ENCODE results near the gene PHTF2.
"Not testable (repeated sequence)": the region's sequence is repeated elsewhere in the genome, so short reads cannot be mapped to it uniquely, and the experiment has no call there.

Gene PHTF2

DNA sequence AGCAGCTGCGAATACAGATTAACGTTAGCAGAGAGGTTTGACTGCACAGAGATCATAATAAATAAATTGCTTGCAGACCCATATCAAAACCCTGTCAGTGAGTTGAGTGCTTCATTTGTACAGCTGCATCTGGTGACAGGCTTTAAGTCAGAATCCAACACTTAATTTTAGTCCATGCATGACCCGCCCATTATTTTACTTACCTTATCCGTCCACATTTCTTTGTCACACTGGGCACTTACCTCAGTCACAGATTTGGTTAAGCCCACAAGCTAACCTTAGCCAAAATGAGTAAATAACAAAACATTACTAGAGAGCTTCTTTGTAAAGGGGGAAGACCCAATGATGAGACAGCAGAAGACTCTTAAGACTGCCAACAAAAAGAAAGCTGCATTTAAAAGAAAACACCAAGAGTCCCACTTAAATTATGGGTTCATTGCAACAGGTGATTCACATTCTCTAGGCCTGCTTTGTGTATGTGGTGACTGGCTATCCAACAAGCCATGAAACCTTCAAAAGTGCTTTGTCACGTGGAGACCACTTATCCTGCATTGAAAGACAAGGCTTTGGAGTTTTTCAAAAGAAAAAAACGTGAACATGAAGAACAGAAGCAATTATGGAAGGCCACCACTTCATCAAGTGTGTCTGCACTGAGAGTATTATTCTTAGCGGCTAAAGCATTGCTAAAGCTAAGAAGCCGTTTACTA is 32.2 kb downstream of the PHTF2 start:
- DNase-seq (ENCODE audit: low spot score) = no peak

DNA sequence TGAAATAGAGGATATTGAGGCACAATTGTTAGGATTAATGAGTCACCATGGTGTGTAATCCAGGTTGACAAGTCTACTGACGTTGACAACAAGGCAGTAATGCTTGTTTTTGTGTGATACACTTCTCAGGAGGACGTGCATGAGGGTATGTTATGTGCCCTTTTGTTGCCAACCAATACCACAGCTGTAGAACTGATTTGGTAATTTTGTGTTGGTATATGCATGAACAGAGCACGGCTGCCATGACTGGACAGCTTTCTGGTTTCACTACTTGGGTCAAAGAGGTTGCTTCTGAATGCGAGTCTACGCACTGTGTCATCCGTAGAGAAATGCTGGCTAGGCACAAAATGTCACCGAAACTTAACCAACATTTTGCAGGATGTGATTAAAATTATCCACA is 32.9 kb downstream of the PHTF2 start:
- no peak for DNase-seq (ENCODE audit: low spot score)

DNA sequence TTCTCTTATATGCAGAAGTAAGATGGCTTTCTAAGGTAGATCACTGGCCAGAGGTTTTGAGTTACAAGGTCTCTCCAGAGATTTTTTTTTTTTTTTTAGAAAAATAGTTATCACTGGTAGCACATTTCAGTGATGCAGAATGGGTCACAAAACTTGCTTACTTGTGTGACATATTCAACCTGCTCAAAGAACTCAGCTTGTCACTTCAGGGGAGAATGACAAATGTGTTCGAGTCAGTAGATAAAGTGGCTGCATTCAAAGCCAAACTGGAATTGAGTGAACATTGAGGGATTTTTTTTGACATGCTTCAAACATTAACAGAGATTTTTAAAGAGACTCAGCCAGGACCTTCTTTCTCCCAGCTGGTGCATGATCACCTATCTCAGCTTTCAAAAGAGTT is 33.4 kb downstream of the PHTF2 start:
- no peak for DNase-seq (ENCODE audit: low spot score)

DNA sequence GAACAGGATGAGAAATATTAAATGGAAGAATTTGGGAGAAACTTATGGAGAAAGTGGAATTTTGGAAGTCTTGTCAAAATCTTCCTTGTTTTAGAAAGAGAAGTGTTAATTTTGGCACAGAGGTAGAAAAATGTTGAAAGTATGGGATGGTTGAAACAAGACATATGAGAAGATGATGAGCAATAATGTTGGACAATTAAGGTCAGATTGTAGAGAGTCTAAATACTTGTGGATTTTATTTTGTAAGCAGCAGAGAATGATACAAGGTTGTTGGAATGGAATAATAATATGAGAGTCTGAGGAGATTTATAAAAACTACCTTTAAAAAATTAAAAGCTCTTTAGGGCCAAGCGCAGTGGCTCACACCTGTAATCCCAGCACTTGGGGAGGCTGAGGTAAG is 34.6 kb downstream of the PHTF2 start:
- no peak for DNase-seq (ENCODE audit: low spot score)

DNA sequence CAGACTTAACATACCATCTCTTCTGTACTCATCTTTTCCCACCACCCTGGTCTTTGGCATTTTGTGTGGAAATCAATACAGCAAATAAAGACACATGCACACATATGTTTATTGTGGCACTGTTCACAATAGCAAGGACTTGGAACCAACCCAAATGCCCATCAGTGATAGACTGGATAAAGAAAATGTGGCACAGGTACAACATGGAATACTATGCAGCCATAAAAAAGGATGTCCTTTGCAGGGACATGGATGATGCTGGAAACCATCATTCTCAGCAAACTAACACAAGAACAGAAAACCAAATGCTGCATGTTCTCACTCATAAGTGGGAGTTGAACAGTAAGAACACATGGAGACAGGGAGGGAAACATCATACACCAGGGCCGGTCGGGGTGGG is 37.9 kb downstream of the PHTF2 start:
- not testable (repeated sequence) for DNase-seq (ENCODE audit: low spot score)

DNA sequence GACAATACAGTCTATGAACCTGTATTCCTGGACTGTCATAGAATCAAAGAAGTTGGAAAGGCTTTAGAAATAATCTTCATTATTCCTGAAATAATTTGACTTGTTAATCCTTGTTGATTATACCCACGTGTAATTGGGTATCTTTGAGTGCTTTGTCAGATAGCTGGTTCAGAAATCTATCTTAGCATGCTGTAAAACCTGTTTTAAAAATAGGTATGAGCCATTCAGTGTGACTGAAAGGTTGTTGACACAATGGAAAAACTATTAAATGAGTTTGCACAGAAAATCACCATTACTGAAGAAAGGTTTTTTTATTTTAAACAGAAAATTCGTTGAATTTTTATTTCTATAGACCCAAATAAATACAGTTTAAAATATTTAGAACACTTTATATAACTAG is 38.7 kb downstream of the PHTF2 start:
- no peak for DNase-seq (ENCODE audit: low spot score)

DNA sequence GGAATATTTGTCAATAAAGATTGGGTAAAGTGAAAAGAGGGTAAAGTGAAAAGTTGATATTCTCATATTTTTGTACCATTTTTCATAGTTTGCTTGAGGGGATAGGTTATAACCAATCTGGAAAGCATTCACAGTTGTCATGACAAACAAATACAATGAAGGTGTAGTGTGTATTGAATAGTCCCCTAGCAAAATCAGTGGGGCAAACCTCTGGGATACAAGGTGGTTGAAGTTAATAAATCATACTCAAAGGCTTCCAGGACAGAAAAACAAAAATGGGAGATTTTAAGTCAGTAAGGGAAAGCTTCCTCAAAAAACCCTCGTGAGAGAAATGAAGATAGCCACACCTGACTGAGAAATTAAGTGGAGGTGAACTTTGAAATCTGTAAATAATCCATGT is 39.4 kb downstream of the PHTF2 start:
- DNase-seq (ENCODE audit: low spot score) = no peak

DNA sequence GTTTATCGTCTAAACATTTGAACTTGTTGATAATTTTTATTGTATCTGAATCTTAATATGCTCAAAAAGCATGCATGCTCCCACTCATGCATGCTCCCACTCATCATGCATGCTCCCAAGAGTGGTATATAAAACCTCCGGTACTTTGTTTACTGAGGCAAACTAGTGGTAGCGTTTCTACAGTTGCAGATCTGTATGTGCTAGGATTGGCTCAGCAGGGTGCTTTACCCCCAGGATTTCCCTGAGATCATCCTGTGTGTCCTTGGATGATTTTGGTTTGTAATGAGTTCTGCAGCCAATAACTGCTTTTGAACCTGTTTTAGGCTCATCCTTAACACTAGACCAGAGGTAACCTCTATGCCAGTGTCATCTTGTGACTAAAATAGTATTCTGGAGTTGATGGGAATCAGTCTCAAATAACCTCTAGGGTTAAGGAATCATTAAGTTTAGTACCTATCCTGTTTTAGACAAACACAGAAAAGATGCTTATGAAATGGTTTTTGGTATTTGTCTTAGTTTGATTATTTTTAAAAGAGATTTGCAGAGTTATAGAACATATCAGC is 40.4 kb downstream of the PHTF2 start:
- DNase-seq (ENCODE audit: low spot score) = no peak

DNA sequence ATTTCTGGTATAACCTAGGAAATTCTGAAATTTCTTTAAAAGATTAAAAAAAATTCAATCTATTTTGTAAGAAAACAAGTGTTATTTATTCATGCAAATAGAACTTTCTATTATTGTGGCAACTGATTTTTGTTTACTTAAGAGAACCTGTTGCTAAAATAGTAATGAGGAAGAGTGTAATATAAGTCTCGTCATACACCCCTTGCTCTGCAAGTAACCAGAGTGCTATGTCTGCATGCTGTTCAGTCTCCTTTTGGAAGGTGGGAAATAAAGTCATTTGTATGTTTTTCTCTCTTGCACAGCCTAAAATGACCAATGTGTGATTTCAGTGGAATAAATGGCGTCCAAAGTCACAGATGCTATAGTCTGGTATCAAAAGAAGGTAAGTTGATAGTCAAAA is 41.3 kb downstream of the PHTF2 start:
- DNase-seq (ENCODE audit: low spot score) = peak; percentile 14

DNA sequence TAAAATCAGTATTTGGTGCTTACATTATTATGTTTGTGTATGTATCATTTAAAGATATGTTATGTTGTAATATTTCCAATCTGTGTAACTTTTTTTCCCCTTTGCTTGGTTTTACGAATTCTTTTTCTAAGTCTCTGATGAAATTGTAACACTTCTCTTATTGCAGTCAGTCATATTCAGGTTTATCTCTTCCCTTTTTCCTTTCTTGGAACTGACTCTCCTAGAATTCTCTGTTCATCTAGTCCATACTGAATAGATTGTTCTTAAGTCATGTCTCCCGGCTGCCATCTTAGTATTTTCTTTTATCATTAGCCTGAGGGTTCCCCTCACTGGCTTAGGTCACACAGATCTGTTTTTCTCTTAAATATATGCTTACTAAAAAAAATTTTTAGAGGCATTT is 44.6 kb downstream of the PHTF2 start:
- no peak for DNase-seq (ENCODE audit: low spot score)

DNA sequence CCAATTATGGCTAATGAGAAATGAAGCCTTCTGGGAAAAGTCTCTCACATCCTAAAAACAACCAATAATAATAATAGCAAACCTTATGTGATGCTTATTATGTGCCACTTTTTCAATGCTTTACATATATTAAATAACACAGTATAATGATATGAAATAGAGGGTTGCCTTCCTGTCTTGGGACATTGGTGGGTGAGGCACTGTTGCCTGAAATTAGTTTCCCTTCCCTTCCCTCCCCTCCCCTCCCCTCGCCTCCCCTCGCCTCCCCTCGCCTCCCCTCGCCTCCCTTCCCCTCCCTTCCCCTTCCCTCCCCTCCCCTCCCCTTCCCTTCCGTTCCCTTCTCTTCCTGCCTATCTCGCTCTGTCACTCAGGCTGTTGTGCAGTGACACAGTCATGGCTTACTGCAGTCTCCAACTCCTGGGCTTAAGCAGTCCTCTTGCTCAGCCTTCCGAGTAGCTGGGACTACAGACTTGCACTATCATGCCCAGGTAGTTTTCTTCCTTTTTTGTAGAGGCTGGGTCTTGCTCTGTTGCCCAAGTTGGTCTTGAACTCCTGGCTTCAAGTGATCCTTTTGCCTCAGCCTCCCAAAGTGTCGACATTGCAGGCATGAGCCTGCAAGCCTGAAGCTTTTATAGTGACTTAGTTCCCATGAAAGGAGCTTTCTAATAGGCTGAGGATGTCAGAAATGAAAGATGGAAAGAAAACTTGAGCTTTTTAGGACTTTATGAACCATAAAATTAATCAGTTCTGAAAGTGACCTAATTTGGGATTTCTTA is 47.9 kb downstream of the PHTF2 start:
- no peak for DNase-seq (ENCODE audit: low spot score)

DNA sequence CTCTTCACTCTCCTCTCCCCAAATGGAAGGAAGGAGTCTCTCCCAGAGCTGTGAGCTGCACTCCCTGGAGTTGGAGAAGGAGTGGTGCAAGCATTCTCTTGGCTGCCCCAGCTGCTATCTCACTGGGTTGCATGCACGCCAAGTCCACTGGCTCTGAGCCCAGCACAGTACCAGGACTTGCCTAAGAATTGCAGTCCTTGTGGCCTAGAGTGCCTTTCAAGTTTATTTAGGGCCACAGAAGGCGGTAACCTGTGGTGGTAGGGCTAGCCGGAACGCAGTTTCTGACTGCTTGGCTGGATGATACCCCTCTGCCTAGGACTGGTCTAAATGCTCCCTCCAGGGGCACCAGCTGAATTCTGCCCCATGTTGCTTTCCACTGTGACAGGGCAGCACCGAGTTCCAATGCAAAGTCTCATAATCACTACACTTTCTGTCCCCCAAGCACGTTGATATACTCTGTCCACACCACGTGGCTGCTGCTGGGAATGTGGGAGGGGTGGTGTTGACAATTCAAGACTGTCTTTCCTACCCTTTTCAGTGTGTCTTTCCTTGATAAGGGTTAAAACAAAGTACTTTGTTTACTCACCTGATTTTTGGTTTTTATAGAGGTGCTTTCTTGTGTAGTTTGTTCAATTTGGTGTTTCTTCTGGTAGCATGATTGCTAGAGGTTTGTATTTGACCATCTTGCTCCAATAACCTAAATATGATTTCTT is 57.0 kb downstream of the PHTF2 start:
- no peak for DNase-seq (ENCODE audit: low spot score)

DNA sequence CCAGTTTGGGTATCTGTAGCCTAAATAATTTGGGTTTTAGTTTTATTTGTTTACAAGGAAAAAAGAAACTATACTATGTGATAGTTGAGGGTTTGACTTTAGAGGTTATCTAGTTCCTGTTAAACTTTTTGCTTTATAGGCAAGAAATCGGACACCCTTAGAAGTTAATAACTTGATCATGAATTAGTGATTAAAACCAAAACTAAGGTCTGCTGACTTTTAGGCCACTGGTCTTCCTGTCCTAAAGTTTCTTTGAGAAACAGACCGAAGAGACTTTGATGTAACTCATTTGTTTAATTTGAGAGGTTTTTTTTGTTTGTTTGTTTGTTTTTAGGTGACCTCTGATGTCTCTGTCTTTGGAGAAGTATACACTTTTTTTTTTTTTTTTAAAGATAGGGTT is 59.7 kb downstream of the PHTF2 start:
- DNase-seq (ENCODE audit: low spot score) = no peak

DNA sequence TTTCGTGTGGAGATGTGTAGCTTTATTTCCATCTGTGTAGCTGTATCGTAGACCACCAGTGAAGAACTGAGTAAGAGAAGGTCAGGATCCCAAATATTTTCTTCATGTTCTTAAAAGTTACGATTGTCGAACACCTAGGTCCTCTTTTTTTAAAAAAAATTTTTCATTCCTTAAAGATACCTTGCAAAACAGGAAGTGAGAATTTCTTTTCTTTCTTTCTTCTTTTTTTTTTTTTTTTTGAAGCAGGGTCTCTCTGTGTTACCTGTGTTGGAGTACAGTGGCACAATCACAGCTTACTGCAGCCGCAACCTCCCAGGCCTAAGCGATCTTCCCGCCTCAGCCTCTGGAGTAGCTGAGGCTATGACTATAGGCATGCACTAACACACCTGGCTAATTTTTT is 60.8 kb downstream of the PHTF2 start:
- DNase-seq (ENCODE audit: low spot score) = no peak

DNA sequence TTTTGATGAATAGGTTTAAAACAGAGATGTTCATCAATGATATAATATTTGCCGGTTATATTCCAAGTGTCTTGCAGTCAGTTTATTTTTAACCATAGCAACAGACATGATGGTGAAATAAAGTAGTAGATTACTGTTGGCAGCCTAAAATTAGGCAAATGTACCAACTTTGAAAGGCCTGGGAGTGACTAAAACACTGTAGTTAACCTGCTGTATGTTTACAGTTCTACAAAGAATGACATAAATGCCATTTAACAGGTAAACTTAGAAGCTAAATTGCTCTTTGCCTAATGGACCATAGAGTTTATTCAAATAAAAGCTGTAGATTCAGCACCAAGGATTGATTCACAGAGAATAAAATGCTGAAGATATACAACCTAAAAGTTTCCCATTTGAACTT is 64.1 kb downstream of the PHTF2 start:
- no peak for DNase-seq (ENCODE audit: low spot score)

DNA sequence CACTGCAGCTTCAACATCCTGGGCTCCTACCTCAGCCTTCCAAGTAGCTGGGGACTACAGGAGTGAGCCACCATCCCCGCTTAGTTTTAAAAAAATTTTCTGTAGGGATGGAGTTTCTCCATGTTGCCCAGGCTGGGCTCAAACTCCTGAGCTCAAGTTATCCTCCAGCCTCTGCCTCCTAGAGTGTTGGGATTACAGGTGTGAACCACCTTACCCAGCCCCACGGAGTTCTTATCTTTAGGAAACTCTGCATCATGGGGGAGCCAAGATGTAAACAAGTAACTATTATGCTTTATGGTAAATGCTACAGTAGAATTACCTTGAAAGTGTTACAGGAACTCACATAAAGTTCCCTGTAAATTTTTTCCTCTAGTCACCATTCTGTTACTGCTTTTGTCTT is 65.3 kb downstream of the PHTF2 start:
- no peak for DNase-seq (ENCODE audit: low spot score)

DNA sequence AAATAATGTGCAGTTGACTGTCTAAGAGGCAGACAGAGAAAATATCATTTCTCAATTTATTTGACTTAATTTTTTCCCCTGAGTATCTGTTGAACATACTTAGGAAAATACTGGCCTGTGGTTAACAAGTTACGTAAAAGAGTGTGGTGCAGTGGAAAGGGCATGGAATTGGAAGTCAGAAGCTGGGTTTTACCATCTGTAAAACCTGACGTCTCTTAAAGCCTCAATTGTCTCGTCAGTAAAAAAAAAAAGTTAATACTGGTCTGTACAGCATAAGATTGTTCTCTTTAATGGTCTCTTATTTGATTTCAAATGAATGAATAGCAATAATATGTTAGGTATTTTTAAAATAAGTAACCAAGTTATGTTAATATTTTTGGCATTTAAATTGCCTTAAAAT is 67.8 kb downstream of the PHTF2 start:
- DNase-seq (ENCODE audit: low spot score) = no peak

DNA sequence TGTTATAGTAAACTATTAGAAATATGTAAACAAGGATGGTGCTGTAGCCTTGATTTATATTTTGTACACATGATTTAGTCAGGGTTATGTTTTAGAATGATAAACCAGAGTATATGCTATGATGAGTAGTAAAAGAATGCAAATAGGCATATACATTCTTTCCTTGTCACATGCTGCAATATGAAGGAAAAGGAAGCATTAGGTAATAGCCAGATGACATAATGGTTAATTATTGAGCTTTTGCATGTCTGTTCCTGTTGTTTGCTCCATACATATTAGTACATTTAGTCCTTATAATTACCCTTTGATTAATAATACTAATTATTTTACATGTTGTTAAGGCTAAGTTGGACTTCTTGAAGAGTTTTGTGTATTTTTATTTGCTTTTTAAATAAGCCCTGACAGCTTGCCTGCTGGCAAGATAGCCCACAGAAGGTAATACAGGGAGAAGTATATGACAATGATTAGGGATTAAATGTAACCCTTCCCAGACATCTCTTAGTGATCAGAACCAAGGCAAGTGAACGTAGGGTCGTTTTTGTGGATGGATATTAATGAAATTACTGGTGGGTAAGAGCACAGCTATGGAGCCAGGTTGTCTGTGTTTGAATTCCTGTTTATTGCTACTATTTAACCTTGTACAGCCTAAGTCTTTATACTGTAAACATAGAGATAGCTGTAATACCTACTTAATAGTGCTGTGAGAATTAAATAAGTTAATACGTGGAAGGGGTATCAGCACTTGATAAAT is 68.4 kb downstream of the PHTF2 start:
- no peak for DNase-seq (ENCODE audit: low spot score)

DNA sequence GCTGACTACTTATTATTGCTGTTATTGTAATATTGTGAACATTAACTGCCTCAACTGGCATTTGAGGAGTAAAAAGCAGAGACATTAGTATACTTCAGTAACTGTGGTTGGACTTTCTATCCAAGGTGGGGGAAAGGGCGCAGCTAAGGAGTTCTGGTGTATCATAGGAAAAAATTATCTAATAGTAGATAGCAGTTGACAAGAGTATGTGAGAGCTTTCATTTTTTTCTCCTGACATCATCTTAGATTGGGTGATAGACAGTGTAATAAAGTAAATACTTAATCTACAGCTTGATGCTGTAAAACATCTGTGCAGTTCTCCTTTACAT is 68.9 kb downstream of the PHTF2 start:
- no peak for DNase-seq (ENCODE audit: low spot score)

DNA sequence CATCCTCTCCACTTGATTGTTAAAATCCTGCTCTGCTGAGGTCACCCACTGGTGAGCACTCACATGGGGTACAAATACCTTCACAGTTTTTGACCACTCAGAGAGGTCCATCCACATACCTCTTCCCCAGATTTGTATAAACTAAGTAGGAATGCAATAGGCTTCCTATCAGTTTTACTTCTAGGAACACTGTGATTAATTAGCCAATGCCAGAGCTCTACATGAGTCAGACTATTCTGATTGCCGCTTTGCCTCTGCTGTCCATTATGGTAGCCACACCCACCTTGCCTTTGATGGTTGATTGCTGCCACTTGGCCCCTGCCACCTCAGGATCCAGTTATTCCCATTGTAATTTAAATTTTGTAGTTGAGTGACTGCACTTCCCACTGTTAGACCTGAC is 73.7 kb downstream of the PHTF2 start:
- DNase-seq (ENCODE audit: low spot score) = not testable (repeated sequence)

DNA sequence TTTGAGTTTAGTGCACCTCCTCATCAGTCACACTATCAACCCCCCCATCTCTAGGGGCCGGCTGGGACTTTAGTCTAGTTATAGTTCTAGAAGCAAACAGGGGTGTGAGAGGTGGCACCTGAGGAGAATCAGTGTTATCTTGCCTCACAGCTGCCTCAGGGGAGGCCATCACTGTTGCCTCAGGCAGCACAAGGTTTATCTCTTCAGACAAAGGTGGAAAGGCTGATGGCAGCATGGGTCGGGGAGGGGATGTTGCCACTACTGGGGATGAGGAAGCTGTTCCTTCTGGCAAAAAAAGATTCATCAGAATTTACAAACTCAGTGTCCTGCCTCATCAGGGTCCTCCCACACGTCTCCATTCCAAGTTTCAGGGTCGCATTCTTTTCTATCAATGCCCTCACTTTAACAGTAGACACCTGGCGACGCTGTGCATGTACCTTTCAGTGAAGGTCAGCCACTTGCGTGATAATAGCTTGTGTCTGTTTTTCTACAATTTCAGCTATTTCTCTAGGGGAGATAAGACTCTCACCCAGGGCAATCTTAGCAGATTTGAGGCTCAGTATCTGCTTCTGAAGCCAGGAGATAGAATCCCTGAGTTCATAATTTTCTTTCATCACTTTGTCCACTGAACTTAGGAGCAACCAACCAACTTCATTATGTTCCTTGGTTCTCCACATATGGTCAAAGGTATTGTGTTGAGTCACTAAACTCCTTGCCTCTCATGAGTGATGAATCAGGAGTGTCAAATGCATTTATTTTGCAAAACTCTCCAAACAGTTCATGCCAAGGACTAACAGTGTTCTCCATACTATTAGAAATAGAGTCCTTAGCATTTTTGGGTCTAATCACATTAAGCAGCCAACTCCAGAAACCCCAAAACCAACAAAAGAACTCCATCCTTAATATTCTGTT is 75.1 kb downstream of the PHTF2 start:
- DNase-seq (ENCODE audit: low spot score) = not testable (repeated sequence)

Measured in germinal center (tissue), 1 donor.